Adrenal gland (tissue), 12 donors: ENCODE results near the gene RUFY1. TPM values are rescaled to one million over a fixed set of nuclear protein-coding genes. Genes with fewer than 3 reads are reported as not detected.
"Not testable (repeated sequence)": the region's sequence is repeated elsewhere in the genome, so short reads cannot be mapped to it uniquely, and the experiment has no call there.

Source experiments
- DNase-seq, 7 donors: peaks; one replicate each; pipeline ENCODE4 v3.0.0-alpha.2; 2019 to 2020
- H3K27ac ChIP-seq, 5 donors: fragments of 200-600 bp; sonication (generic) in 4 of 5; 1 replicate in 3 of 5; 2 replicates in 2 of 5; pipeline versions ENCODE4 v1.5.1 to v1.8.0; 2016 to 2020; ENCODE audit warnings: mild to moderate bottlenecking in 1 of 5
- H3K27me3 ChIP-seq: fragments of 200-600 bp; 2 replicates; pipeline ENCODE4 v1.8.0; 2021
- H3K36me3 ChIP-seq, 2 donors: fragments of 200-600 bp; replicated peaks in 1 of 2; 1 replicate in 1 of 2; 2 replicates in 1 of 2; pipeline versions ENCODE4 v1.5.1 to v1.8.0; 2018 to 2022
- H3K4me1 ChIP-seq, 2 donors: fragments of 200-600 bp; replicated peaks in 1 of 2; 1 replicate in 1 of 2; 2 replicates in 1 of 2; pipeline versions ENCODE4 v1.5.1 to v1.8.0; 2018 to 2021
- H3K4me3 ChIP-seq, 4 donors: fragments of 200-600 bp; sonication (generic) in 3 of 4; one replicate each; pipeline ENCODE4 v1.5.1; 2016 to 2018
- H3K9me3 ChIP-seq, 3 donors: fragments of 200-600 bp; sonication (generic) in 1 of 3; replicated peaks in 1 of 3; 1 replicate in 2 of 3; 2 replicates in 1 of 3; pipeline versions ENCODE4 v1.5.1 to v1.8.0; 2016 to 2021
- POLR2A ChIP-seq, 2 donors: fragments of 450-650 bp; IDR thresholded peaks; one replicate each; pipeline ENCODE4 v1.6.1; 2017; ENCODE audit warnings: antibody characterized with exemption in 2 of 2, mild to moderate bottlenecking in 2 of 2, moderate library complexity in 1 of 2
- WGBS, 4 donors: extraction: QIAGEN DNeasy Blood & Tissue Kit in 2 of 4; methylation state at CpG; one replicate each; pipeline versions ENCODE4 v1.1.5 to v1.1.7; 2013 to 2017; 5-methylcytosine and 5-hydroxymethylcytosine counted together
- intact Hi-C, 2 donors: fragments of 100-400 bp; cut with DNase I; formaldehyde crosslinking; loops; one replicate each; pipeline versions ENCODE4 v1.14.1 to v1.15.0; 2022 to 2023
- polyA plus RNA-seq, 3 donors: library from polyadenylated mRNA; stranded (reverse); fragments of 200-250 nt in 2 of 3; fragments of 350-450 nt in 1 of 3; fragmentation: Illumina TruSeq in 1 of 3; extraction: RNeasy Lipid Tissue Mini Kit (QIAGEN cat#74804) in 1 of 3; gene quantifications; one replicate each; pipeline ENCODE4 v1.2.3, GENCODE V29; 2013 to 2014
- total RNA-seq, 9 donors: library from RNA; depleted of rRNA in 4 of 9; stranded (reverse); fragments of >200 nt in 4 of 9; fragments of 120-200 nt in 1 of 9; fragmentation: NEBNext Ultra II Directional in 1 of 9; extraction: Animal tissue kit (Norgen Biotek cat#: 25700) in 1 of 9; gene quantifications; one replicate each; pipeline versions ENCODE4 v1.1.0 to v1.2.4, GENCODE V29; 2013 to 2023
- TF ChIP-seq, protein P1 (sequence below), 6 experiments: fragments of 450-650 bp in 4 of 6; fragments of 200-600 bp in 2 of 6; sonication (generic) in 1 of 6; IDR thresholded peaks; 1 replicate in 5 of 6; 2 replicates in 1 of 6; pipeline versions ENCODE4 v1.5.1 to v1.8.0; 2016 to 2021; ENCODE audit warnings: antibody characterized with exemption in 6 of 6, mild to moderate bottlenecking in 2 of 6, moderate library complexity in 1 of 6
- donor health status: healthy with polysubstance abuse.
- donor health status: Bipolar disorder and iron deficiency.
- donor health status: DM: yes; HTN: yes; CAD: no.
- donor health status: DM: no; HTN: no; CAD: no.
- donor health status: DM: no; HTN: no; CAD: no.
- donor health status: DM: yes; HTN: yes; CAD: no.

The RUFY1 gene
- total and polyA plus RNA-seq, 12 donors = 43.7 to 83.9 (median 56.7) TPM

DNA sequence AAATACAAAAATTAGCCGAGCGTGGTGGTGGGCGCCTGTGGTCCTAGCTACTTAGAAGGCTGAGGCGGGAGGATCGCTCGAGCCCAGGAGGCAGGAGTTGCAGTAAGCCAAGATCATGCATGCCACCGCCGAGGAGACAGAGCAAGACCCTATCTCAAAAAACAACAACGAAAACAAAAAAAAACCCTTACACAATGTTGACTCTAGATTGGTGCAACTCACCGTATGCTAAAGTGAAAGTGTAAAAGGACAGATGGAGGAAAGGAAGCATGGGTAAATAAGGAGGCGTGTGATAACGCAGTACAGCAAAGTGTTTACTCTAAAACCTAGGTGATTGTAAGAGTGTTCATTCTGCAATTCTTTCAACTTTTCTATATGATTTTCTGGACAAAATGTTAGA is 15.9 kb upstream of the RUFY1 start:
- Histone ChIP-seq H3K4me3 (no peak overlapping the region), H3K4me1 (no peaks in the 10 kb centered on the region), H3K36me3 (no peaks in the 10 kb centered on the region), H3K9me3 (no peaks in the 10 kb centered on the region), H3K27me3 (no peaks in the 10 kb centered on the region), H3K27ac (no peak overlapping the region)
- 77 to 90% (median 85%) methylated on average over 12 of the region's 12 CpGs for WGBS, 4 donors
- intact Hi-C loops = no loop called here
- TF ChIP-seq, protein P1, sequence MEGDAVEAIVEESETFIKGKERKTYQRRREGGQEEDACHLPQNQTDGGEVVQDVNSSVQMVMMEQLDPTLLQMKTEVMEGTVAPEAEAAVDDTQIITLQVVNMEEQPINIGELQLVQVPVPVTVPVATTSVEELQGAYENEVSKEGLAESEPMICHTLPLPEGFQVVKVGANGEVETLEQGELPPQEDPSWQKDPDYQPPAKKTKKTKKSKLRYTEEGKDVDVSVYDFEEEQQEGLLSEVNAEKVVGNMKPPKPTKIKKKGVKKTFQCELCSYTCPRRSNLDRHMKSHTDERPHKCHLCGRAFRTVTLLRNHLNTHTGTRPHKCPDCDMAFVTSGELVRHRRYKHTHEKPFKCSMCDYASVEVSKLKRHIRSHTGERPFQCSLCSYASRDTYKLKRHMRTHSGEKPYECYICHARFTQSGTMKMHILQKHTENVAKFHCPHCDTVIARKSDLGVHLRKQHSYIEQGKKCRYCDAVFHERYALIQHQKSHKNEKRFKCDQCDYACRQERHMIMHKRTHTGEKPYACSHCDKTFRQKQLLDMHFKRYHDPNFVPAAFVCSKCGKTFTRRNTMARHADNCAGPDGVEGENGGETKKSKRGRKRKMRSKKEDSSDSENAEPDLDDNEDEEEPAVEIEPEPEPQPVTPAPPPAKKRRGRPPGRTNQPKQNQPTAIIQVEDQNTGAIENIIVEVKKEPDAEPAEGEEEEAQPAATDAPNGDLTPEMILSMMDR (IDR thresholded peaks at IDR 0.05) = no peak
- no peak for TF ChIP-seq POLR2A (IDR thresholded peaks at IDR 0.05)
- DNase-seq = no peak

DNA sequence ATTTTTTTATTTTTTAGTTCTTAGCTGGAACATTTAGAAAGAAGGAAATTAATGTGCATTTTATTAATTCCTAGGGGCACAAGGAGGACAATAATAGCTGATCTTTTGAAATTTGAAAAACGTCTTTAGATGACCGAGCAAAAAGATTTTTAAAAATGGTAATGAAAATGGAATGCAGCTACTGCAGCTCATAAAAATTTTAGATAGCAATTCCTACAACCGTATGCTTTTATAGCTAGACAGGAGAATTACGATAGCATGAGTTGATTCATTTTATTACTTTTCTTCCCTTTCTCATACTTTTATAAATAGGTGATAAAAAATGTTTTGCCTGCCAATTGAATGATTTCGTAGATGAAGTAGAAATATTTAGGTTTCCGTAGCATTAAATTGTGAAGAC is 13.7 kb upstream of the RUFY1 start:
- 60 to 69% (median 62%) methylated on average over 6 of the region's 6 CpGs for WGBS, 4 donors
- H3K4me1 ChIP-seq = no peaks in the 10 kb centered on the region
- intact Hi-C loops = no loop called here

DNA sequence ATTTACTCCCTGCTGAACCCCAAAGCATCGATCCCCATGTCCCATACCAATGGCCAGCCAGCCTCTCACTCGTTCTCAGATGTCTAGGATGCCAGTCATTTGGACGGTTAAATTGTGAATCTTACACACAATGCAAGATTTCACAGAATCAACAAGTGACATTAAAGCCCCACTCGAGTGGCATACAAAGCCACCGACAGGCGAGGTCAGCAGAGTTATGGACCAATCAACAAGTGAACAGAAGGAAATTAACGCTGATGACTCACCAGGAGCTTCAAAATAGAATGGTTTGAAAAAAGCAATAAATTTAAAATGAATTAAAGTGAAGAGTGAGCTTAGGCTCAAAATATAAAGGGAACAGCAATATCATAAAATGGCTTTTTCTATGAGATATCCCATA is 8.2 kb upstream of the RUFY1 start:
- no peaks in the 10 kb centered on the region for H3K36me3 ChIP-seq
- WGBS, 4 donors = 68 to 90% (median 76%) methylated on average over 7 of the region's 7 CpGs
- intact Hi-C loops = no loop called here
- TF ChIP-seq, protein P1 (IDR thresholded peaks at IDR 0.05) = no peak
- TF ChIP-seq POLR2A (IDR thresholded peaks at IDR 0.05) = no peak
- H3K4me3 ChIP-seq = no peak overlapping the region
- H3K27me3 ChIP-seq = no peaks in the 10 kb centered on the region
- H3K9me3 ChIP-seq = no peaks in the 10 kb centered on the region
- no peak overlapping the region for H3K27ac ChIP-seq
- H3K4me1 ChIP-seq = no peaks in the 10 kb centered on the region
- peak in 1 of 7 donors; percentile 13 for DNase-seq

More for the DNA sequence above, 13.7 kb upstream of the RUFY1 start:
- no peaks in the 10 kb centered on the region for H3K9me3 ChIP-seq
- H3K36me3 ChIP-seq = no peaks in the 10 kb centered on the region
- H3K27me3 ChIP-seq = no peaks in the 10 kb centered on the region
- H3K4me3 ChIP-seq = no peak overlapping the region
- TF ChIP-seq, protein P1 (IDR thresholded peaks at IDR 0.05) = no peak
- TF ChIP-seq POLR2A (IDR thresholded peaks at IDR 0.05) = no peak
- no peak overlapping the region for H3K27ac ChIP-seq
- no peak for DNase-seq

DNA sequence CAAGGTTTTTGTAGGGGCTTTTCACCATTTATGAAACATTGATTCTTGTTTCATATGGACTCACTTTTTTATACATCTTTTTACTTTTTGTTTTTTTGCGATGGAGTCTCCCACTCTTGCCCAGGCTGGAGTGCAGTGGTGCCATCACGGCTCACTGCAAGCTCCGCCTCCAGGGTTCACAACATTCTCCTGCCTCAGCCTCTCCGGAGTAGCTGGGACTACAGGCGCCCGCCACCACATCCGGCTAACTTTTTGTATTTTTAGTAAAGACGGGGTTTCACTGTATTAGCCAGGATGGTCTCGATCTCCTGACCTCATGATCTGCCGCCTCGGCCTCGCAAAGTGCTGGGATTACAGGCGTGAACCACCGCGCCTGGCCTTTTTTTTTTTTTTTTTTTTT is 7.1 kb upstream of the RUFY1 start:
- H3K9me3 ChIP-seq, H3K4me1 ChIP-seq, H3K27ac ChIP-seq, H3K27me3 ChIP-seq, H3K4me3 ChIP-seq, intact Hi-C loops, H3K36me3 ChIP-seq: not testable (repeated sequence)
- peak in 1 of 7 donors; percentile 16 for DNase-seq
- WGBS, 4 donors = 89 to 94% (median 91%) methylated on average over 15 of the region's 15 CpGs

DNA sequence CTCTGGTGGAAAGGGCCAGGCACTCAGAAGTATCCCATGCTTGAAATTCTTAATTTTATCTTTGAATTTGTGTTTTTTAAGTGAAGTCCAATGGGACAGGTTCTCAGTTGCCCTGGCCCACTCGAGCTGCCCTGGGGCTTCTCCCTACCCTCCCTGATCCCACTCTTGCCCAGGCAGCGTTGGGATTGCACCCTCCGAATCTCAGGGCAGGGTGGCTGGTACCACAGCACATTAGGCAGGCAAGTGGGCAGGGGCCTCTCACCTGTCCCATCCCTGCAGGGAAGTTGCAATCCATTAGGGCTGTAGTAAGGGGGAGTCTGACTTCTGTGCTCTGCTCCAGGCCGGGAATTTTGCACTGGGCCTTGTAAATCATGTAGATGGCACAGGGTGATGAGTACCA is 2.7 kb downstream of the RUFY1 start:
- intact Hi-C loops = no loop called here
- WGBS, 4 donors = 85 to 89% (median 88%) methylated on average over 4 of the region's 4 CpGs
- no peak for DNase-seq
- H3K9me3 ChIP-seq = no peaks in the 10 kb centered on the region
- H3K4me1 ChIP-seq = peaks cover 25 to 32% of the 10 kb centered on the region in 2 donors
- H3K27ac ChIP-seq = peak overlapping the region in 2 of 5 donors; percentile 49 to 75
- no peak for TF ChIP-seq POLR2A (IDR thresholded peaks at IDR 0.05)
- TF ChIP-seq, protein P1 (IDR thresholded peaks at IDR 0.05) = no peak
- H3K4me3 ChIP-seq = no peak overlapping the region
- H3K27me3 ChIP-seq = no peaks in the 10 kb centered on the region
- no peaks in the 10 kb centered on the region for H3K36me3 ChIP-seq
